ENCODE measurements around the gene MRPL33. TPM values are rescaled to one million over a fixed set of nuclear protein-coding genes. Genes with fewer than 3 reads are reported as not detected.

MRPL33 gene
- polyA plus RNA-seq, 1 donor from 2014 or later, result 406 TPM

DNA sequence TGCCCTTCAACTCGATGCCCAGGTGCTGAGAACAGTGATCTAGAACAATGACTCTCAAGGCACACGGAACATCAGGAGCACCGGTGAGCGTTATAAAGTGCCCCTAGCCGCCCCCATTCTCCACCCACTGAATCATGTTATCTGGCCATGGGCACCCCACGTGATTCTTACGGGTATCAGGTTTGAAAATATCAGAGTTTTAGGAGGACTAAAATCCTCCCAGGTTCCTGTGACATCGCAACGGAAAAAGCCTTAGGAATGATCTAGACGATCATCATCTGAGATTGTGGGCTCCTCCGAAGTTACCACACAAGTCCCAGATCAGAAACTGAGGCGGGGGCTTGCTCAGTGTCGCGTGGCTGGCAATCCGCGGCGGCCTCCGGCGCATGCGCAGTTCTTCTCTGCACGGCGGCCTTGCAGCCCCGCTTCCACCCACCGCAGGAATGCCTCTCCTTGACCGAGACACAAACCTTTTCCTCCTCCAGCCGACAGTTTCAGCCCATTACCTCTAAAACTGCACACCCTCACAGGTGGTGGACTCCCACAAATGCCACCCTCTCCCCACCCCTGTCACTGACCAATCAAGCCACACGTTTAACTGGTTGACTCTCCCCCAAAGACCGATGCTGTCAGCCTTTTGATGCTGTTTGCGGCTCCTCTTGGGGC lies 5.8 kb upstream of the MRPL33 start:
- no peaks in the 10 kb centered on the region for H3K79me2 ChIP-seq (replicated peaks; ENCODE audit: insufficient read depth, low read length)
- no peaks in the 10 kb centered on the region for H3K9me2 ChIP-seq (ENCODE audit: insufficient read depth, low read length)
- H3K36me3 ChIP-seq (ENCODE audit: insufficient read depth, low read length), result no peaks in the 10 kb centered on the region
- H3K9ac ChIP-seq (ENCODE audit: low read length), result no peak overlapping the region
- no peaks in the 10 kb centered on the region for H3F3A ChIP-seq (ENCODE audit: insufficient read depth, low read length, poor library complexity, severe bottlenecking)
- no peaks in the 10 kb centered on the region for H3K9me3 ChIP-seq (ENCODE audit: low read length)
- H3K27ac ChIP-seq (ENCODE audit: low read length), result no peak overlapping the region
- no peak overlapping the region for H3K4me2 ChIP-seq (ENCODE audit: low read length)
- no peak overlapping the region for H3K4me3 ChIP-seq (ENCODE audit: low read length)
- no peak overlapping the region for H2AFZ ChIP-seq (ENCODE audit: low read depth, low read length)
- H3K27me3 ChIP-seq (ENCODE audit: insufficient read depth, low read depth, low read length), result no peaks in the 10 kb centered on the region
- H4K20me1 ChIP-seq (ENCODE audit: insufficient read depth), result no peaks in the 10 kb centered on the region
- TF ChIP-seq REST (IDR thresholded peaks at IDR 0.05; ENCODE audit: borderline replicate concordance) (no peak), SMC3 (conservative IDR thresholded peaks at IDR 0.05; ENCODE audit: poor library complexity) (no peak), POLR2AphosphoS5 (IDR thresholded peaks at IDR 0.05) (no peak)

GRCh38 chr2:27766287-27766661 lies 5.2 kb upstream of the MRPL33 start:
- no peak overlapping the region for H3K27ac ChIP-seq (ENCODE audit: low read length)
- no peaks in the 10 kb centered on the region for H3F3A ChIP-seq (ENCODE audit: insufficient read depth, low read length, poor library complexity, severe bottlenecking)
- no peaks in the 10 kb centered on the region for H3K36me3 ChIP-seq (ENCODE audit: insufficient read depth, low read length)
- no peaks in the 10 kb centered on the region for H4K20me1 ChIP-seq (ENCODE audit: insufficient read depth)
- H3K9me3 ChIP-seq (ENCODE audit: low read length), result no peaks in the 10 kb centered on the region
- no peak overlapping the region for H3K4me3 ChIP-seq (ENCODE audit: low read length)
- no peaks in the 10 kb centered on the region for H3K27me3 ChIP-seq (ENCODE audit: insufficient read depth, low read depth, low read length)
- H3K79me2 ChIP-seq (replicated peaks; ENCODE audit: insufficient read depth, low read length), result no peaks in the 10 kb centered on the region
- no peaks in the 10 kb centered on the region for H3K9me2 ChIP-seq (ENCODE audit: insufficient read depth, low read length)
- H3K9ac ChIP-seq (ENCODE audit: low read length), result no peak overlapping the region
- H3K4me2 ChIP-seq (ENCODE audit: low read length), result no peak overlapping the region
- H2AFZ ChIP-seq (ENCODE audit: low read depth, low read length), result no peak overlapping the region
- no peak for TF ChIP-seq POLR2AphosphoS5 (IDR thresholded peaks at IDR 0.05)
- TF ChIP-seq, protein P1, sequence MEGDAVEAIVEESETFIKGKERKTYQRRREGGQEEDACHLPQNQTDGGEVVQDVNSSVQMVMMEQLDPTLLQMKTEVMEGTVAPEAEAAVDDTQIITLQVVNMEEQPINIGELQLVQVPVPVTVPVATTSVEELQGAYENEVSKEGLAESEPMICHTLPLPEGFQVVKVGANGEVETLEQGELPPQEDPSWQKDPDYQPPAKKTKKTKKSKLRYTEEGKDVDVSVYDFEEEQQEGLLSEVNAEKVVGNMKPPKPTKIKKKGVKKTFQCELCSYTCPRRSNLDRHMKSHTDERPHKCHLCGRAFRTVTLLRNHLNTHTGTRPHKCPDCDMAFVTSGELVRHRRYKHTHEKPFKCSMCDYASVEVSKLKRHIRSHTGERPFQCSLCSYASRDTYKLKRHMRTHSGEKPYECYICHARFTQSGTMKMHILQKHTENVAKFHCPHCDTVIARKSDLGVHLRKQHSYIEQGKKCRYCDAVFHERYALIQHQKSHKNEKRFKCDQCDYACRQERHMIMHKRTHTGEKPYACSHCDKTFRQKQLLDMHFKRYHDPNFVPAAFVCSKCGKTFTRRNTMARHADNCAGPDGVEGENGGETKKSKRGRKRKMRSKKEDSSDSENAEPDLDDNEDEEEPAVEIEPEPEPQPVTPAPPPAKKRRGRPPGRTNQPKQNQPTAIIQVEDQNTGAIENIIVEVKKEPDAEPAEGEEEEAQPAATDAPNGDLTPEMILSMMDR (IDR thresholded peaks at IDR 0.05; ENCODE audit: poor library complexity, severe bottlenecking), result no peak
- TF ChIP-seq RAD21 (conservative IDR thresholded peaks at IDR 0.05), result no peak
- no peak for TF ChIP-seq EZH2 (IDR thresholded peaks at IDR 0.05; ENCODE audit: borderline replicate concordance, insufficient read depth, low read length, poor library complexity, severe bottlenecking)
- TF ChIP-seq TAF1 (IDR thresholded peaks at IDR 0.05; ENCODE audit: low read depth), result no peak
- TF ChIP-seq MXI1 (conservative IDR thresholded peaks at IDR 0.05; ENCODE audit: poor library complexity, severe bottlenecking), result no peak
- no peak for TF ChIP-seq EP300 (conservative IDR thresholded peaks at IDR 0.05; ENCODE audit: poor library complexity, severe bottlenecking)
- no peak for TF ChIP-seq SMC3 (conservative IDR thresholded peaks at IDR 0.05; ENCODE audit: poor library complexity)
- no peak for TF ChIP-seq REST (IDR thresholded peaks at IDR 0.05; ENCODE audit: borderline replicate concordance)

All from neural cell (in vitro differentiated cells).